PFSK-1 (cell line): Measurements from ENCODE around the gene RPL41.
A peak's percentile ranks its signal among the peaks of the same experiment; 100 is the strongest.

Experiments
- POLR2AphosphoS5 ChIP-seq: IDR thresholded peaks from 2 replicates; pipeline ENCODE4 v1.6.1; 2012; ENCODE audit warnings: low read depth, mild to moderate bottlenecking, control low read depth, low read length, moderate library complexity
- SIN3A ChIP-seq: IDR thresholded peaks from 2 replicates; pipeline ENCODE4 v1.6.1; 2012; ENCODE audit warnings: mild to moderate bottlenecking, low read length, moderate library complexity, borderline replicate concordance; ENCODE audit not compliant: insufficient read depth
- TAF1 ChIP-seq: IDR thresholded peaks from 2 replicates; pipeline ENCODE4 v1.6.1; 2012; ENCODE audit warnings: low read length, control low read depth, borderline replicate concordance; ENCODE audit not compliant: insufficient read depth
- TF ChIP-seq, protein P1 (sequence below), 2 experiments: IDR thresholded peaks; 2 replicates each; pipeline versions ENCODE4 v1.6.1 to v1.8.0; 2011 to 2012; ENCODE audit warnings: low read depth in 2 of 2, low read length in 2 of 2, control low read depth in 1 of 2, inconsistent platforms in 1 of 2, mild to moderate bottlenecking in 1 of 2, moderate library complexity in 1 of 2; ENCODE audit not compliant: insufficient read depth in 1 of 2

DNA sequence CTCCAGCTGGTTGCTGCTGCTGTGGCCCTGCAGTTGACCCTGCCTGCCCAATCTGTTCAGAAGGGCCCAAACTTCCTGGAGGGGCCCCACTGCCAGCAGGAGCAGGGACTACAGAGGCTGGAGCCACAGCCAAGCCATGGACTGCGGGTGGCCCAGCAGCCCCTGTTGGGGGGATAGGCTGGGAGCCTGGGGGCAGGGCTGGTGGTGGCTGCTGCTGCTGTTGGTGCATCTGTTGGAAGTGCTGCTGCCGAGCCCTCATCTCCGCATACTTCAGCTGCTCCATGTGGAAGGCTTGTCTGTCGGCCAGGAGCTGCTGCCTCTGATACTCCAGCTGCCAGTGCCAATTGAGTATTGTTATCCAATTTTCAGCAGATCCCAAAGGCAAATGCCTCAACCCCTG, 48.9 kb downstream of the RPL41 start:
- 0 out of 2 replicates have a peak, but pooled peaks have one; percentile 30 for TF ChIP-seq POLR2AphosphoS5
- TF ChIP-seq, protein P1, sequence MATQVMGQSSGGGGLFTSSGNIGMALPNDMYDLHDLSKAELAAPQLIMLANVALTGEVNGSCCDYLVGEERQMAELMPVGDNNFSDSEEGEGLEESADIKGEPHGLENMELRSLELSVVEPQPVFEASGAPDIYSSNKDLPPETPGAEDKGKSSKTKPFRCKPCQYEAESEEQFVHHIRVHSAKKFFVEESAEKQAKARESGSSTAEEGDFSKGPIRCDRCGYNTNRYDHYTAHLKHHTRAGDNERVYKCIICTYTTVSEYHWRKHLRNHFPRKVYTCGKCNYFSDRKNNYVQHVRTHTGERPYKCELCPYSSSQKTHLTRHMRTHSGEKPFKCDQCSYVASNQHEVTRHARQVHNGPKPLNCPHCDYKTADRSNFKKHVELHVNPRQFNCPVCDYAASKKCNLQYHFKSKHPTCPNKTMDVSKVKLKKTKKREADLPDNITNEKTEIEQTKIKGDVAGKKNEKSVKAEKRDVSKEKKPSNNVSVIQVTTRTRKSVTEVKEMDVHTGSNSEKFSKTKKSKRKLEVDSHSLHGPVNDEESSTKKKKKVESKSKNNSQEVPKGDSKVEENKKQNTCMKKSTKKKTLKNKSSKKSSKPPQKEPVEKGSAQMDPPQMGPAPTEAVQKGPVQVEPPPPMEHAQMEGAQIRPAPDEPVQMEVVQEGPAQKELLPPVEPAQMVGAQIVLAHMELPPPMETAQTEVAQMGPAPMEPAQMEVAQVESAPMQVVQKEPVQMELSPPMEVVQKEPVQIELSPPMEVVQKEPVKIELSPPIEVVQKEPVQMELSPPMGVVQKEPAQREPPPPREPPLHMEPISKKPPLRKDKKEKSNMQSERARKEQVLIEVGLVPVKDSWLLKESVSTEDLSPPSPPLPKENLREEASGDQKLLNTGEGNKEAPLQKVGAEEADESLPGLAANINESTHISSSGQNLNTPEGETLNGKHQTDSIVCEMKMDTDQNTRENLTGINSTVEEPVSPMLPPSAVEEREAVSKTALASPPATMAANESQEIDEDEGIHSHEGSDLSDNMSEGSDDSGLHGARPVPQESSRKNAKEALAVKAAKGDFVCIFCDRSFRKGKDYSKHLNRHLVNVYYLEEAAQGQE (IDR thresholded peaks at IDR 0.05; ENCODE audit: insufficient read depth in 1 of 2, low read depth in 2 of 2, low read length in 2 of 2): no peak
- no peak for TF ChIP-seq TAF1
- no peak for TF ChIP-seq SIN3A
